Muscle of back (tissue), 13 donors: ENCODE data around the gene MED1. TPM values are rescaled to one million over a fixed set of nuclear protein-coding genes. Genes with fewer than 3 reads are reported as not detected.
"Not testable (repeated sequence)": the region's sequence is repeated elsewhere in the genome, so short reads cannot be mapped to it uniquely, and the experiment has no call there.

Experiments
- DNase-seq, 3 donors: peaks; one replicate each; pipeline versions ENCODE4 v3.0.0 to v3.0.0-alpha.2; 2013
- long read RNA-seq, 9 donors: transcript quantifications; one replicate each; lab custom pipeline, GENCODE V29; 2026
- polyA plus RNA-seq, 10 donors: library from polyadenylated mRNA; unstranded; fragments of 120-200 nt; gene quantifications; one replicate each; pipeline ENCODE4 v1.2.1, GENCODE V29; 2013; ENCODE audit not compliant: insufficient read length in 10 of 10

The MED1 gene
- polyA plus RNA-seq: 10 to 100 TPM; 23.9 to 36.8 (median 29.8) TPM
- long read RNA-seq, donor 1, full-length matches to known transcripts: 4 of 4 reads
- long read RNA-seq, donor 1, partial matches to known transcripts: 0 of 4 reads
- long read RNA-seq, donor 1, other reads (novel, unspliced or antisense): 0 of 4 reads
- long read RNA-seq, donor 2, full-length matches to known transcripts: 2 of 2 reads
- long read RNA-seq, donor 2, partial matches to known transcripts: 0 of 2 reads
- long read RNA-seq, donor 2, other reads (novel, unspliced or antisense): 0 of 2 reads
- long read RNA-seq, donor 3: 0 reads
- long read RNA-seq, donor 4, full-length matches to known transcripts: 2 of 2 reads
- long read RNA-seq, donor 4, partial matches to known transcripts: 0 of 2 reads
- long read RNA-seq, donor 4, other reads (novel, unspliced or antisense): 0 of 2 reads
- long read RNA-seq, donor 5, full-length matches to known transcripts: 1 of 1 reads
- long read RNA-seq, donor 5, partial matches to known transcripts: 0 of 1 reads
- long read RNA-seq, donor 5, other reads (novel, unspliced or antisense): 0 of 1 reads
- long read RNA-seq, donor 6, full-length matches to known transcripts: 1 of 1 reads
- long read RNA-seq, donor 6, partial matches to known transcripts: 0 of 1 reads
- long read RNA-seq, donor 6, other reads (novel, unspliced or antisense): 0 of 1 reads
- long read RNA-seq, donor 7, full-length matches to known transcripts: 2 of 2 reads
- long read RNA-seq, donor 7, partial matches to known transcripts: 0 of 2 reads
- long read RNA-seq, donor 7, other reads (novel, unspliced or antisense): 0 of 2 reads
- long read RNA-seq, donor 8, full-length matches to known transcripts: 2 of 2 reads
- long read RNA-seq, donor 8, partial matches to known transcripts: 0 of 2 reads
- long read RNA-seq, donor 8, other reads (novel, unspliced or antisense): 0 of 2 reads
- long read RNA-seq, donor 9: 0 reads

GRCh38 chr17:39450847-39451581, at the start of gene MED1:
TSS of gene MED1 (minus strand) at chr17:39451263. CDS start at chr17:39451062, 201 bp downstream.
- DNase-seq: peak; percentile 98 to 99 (median 99)

- DNase-seq: not testable (repeated sequence)
Measured at GRCh38 chr17:39496921-39497320, 45.9 kb upstream of the MED1 start.

GRCh38 chr17:39487946-39488345, 36.9 kb upstream of the MED1 start:
- no peak for DNase-seq

- DNase-seq: not testable (repeated sequence)
Measured at GRCh38 chr17:39487490-39487889, 36.4 kb upstream of the MED1 start.

- peak in 1 of 3 donors; percentile 7 for DNase-seq
Measured at GRCh38 chr17:39486242-39486641, 35.2 kb upstream of the MED1 start.

GRCh38 chr17:39485555-39485954, 34.5 kb upstream of the MED1 start:
- peak in 1 of 3 donors; percentile 63 for DNase-seq

- DNase-seq: no peak
Measured at GRCh38 chr17:39484178-39484577, 33.1 kb upstream of the MED1 start.

GRCh38 chr17:39483506-39483905, 32.4 kb upstream of the MED1 start:
- DNase-seq: no peak

- DNase-seq: not testable (repeated sequence)
Measured at GRCh38 chr17:39479631-39480030, 28.6 kb upstream of the MED1 start.

- DNase-seq: no peak
Measured at GRCh38 chr17:39473310-39473709, 22.2 kb upstream of the MED1 start.

- not testable (repeated sequence) for DNase-seq
Measured at GRCh38 chr17:39468610-39469009, 17.5 kb upstream of the MED1 start.

GRCh38 chr17:39464639-39465181, 13.6 kb upstream of the MED1 start:
- DNase-seq: not testable (repeated sequence)

- peak in 2 of 3 donors; percentile 2 to 19 for DNase-seq
Measured at GRCh38 chr17:39462631-39463375, 11.7 kb upstream of the MED1 start.

- peak in 1 of 3 donors; percentile 35 for DNase-seq
Measured at GRCh38 chr17:39461926-39462569, 11.0 kb upstream of the MED1 start.

GRCh38 chr17:39461113-39461925, 10.3 kb upstream of the MED1 start, which contains the start of gene CDK12:
TSS of gene CDK12 (plus strand) at chr17:39461486. CDS start at chr17:39462072, 586 bp downstream.
- DNase-seq: peak; percentile 99 to 100 (median 99)

GRCh38 chr17:39455919-39456318, 4.9 kb upstream of the MED1 start:
- DNase-seq: no peak

- DNase-seq: no peak
Measured at GRCh38 chr17:39450051-39450450, 1.0 kb downstream of the MED1 start.

- no peak for DNase-seq
Measured at GRCh38 chr17:39447561-39447960, 3.5 kb downstream of the MED1 start.

- DNase-seq: no peak
Measured at GRCh38 chr17:39443326-39443725, 7.7 kb downstream of the MED1 start.
